H1 (cell line): ENCODE measurements around the gene GBX1. TPM values are rescaled to one million over a fixed set of nuclear protein-coding genes. Genes with fewer than 3 reads are reported as not detected.
A peak's percentile ranks its signal among the peaks of the same experiment; 100 is the strongest.

Experiments used
- ATF2 ChIP-seq: IDR thresholded peaks from 2 replicates; pipeline ENCODE4 v1.6.1; 2012; ENCODE audit warnings: low read length, inconsistent platforms
- ATF3 ChIP-seq: IDR thresholded peaks from 2 replicates; pipeline ENCODE4 v1.6.1; 2011; ENCODE audit warnings: low read depth, mild to moderate bottlenecking, low read length; ENCODE audit not compliant: insufficient read depth
- BRCA1 ChIP-seq: IDR thresholded peaks from 2 replicates; pipeline ENCODE4 v1.6.1; 2012; ENCODE audit warnings: low read depth, low read length, improper control_type of control experiment
- CHD1 ChIP-seq: IDR thresholded peaks from 2 replicates; pipeline ENCODE4 v1.6.1; 2012; ENCODE audit warnings: low read depth, low read length, improper control_type of control experiment
- EP300 ChIP-seq, 2 experiments: IDR thresholded peaks; 1 replicate in 1 of 2; 2 replicates in 1 of 2; pipeline ENCODE4 v1.6.1; 2011 to 2012; ENCODE audit warnings: low read depth in 2 of 2, low read length in 2 of 2, mild to moderate bottlenecking in 2 of 2, borderline replicate concordance in 1 of 2, inconsistent platforms in 1 of 2, moderate library complexity in 1 of 2
- HDAC2 ChIP-seq, 2 experiments: fragments of 300-600 bp in 1 of 2; sonication (generic) in 1 of 2; IDR thresholded peaks; 2 replicates each; pipeline ENCODE4 v1.6.1; 2011 to 2012; ENCODE audit warnings: low read depth in 2 of 2, low read length in 2 of 2, mild to moderate bottlenecking in 2 of 2, moderate library complexity in 2 of 2, borderline replicate concordance in 1 of 2, inconsistent platforms in 1 of 2
- HDAC6 ChIP-seq: IDR thresholded peaks from one replicate; pipeline ENCODE4 v1.7.1; 2012; ENCODE audit warnings: low read depth, mild to moderate bottlenecking, inconsistent platforms, low read length, moderate library complexity
- JUND ChIP-seq: IDR thresholded peaks from 2 replicates; pipeline ENCODE4 v1.6.1; 2011; ENCODE audit warnings: mild to moderate bottlenecking, improper control_type of control experiment, low read length
- PHF8 ChIP-seq: fragments of 200-600 bp; sonication (generic); conservative IDR thresholded peaks from 2 replicates; pipeline ENCODE4 v1.7.1; 2012; ENCODE audit warnings: low read depth, mild to moderate bottlenecking, inconsistent platforms, low read length, moderate library complexity
- POLR2A ChIP-seq, 2 experiments: IDR thresholded peaks; 1 replicate in 1 of 2; 2 replicates in 1 of 2; pipeline ENCODE4 v1.6.1; 2011; ENCODE audit warnings: low read depth in 2 of 2, low read length in 2 of 2, mild to moderate bottlenecking in 2 of 2; ENCODE audit errors: control extremely low read depth in 1 of 2
- RAD21 ChIP-seq, 2 experiments: IDR thresholded peaks in 1 of 2; conservative IDR thresholded peaks in 1 of 2; 2 replicates each; pipeline ENCODE4 v1.6.1; 2011; ENCODE audit warnings: low read depth in 2 of 2, low read length in 2 of 2, improper control_type of control experiment in 1 of 2, inconsistent platforms in 1 of 2, mild to moderate bottlenecking in 1 of 2, moderate library complexity in 1 of 2
- RBBP5 ChIP-seq: IDR thresholded peaks from 2 replicates; pipeline ENCODE4 v1.7.1; 2012; ENCODE audit warnings: low read depth, mild to moderate bottlenecking, inconsistent platforms, low read length, moderate library complexity, borderline replicate concordance
- RFX5 ChIP-seq: IDR thresholded peaks from 2 replicates; pipeline ENCODE4 v1.6.1; 2011; ENCODE audit warnings: low read depth, low read length, improper control_type of control experiment, borderline replicate concordance
- RNF2 ChIP-seq: fragments of 200-900, 300-1000 bp; sonication (generic); IDR thresholded peaks from 2 replicates; pipeline ENCODE4 v1.7.1; 2016; ENCODE audit warnings: borderline replicate concordance, low read depth, mild to moderate bottlenecking, antibody characterized with exemption, low read length; ENCODE audit not compliant: poor library complexity, severe bottlenecking; ENCODE audit errors: missing control alignments
- SIRT6 ChIP-seq: IDR thresholded peaks from one replicate; pipeline ENCODE4 v1.7.1; 2012; ENCODE audit warnings: low read length, inconsistent platforms
- SIX5 ChIP-seq: IDR thresholded peaks from 2 replicates; pipeline ENCODE4 v1.6.1; 2011; ENCODE audit warnings: mild to moderate bottlenecking, low read depth, low read length
- SP2 ChIP-seq: IDR thresholded peaks from 2 replicates; pipeline ENCODE4 v1.6.1; 2012; ENCODE audit warnings: mild to moderate bottlenecking, low read length, inconsistent platforms
- TBP ChIP-seq: IDR thresholded peaks from 2 replicates; pipeline ENCODE4 v1.6.1; 2011; ENCODE audit warnings: low read depth, low read length, improper control_type of control experiment
- TEAD4 ChIP-seq: IDR thresholded peaks from 2 replicates; pipeline ENCODE4 v1.6.1; 2012; ENCODE audit warnings: low read depth, low read length, inconsistent platforms, mixed read lengths
- polyA plus RNA-seq, 7 experiments: library from polyadenylated mRNA; depleted of rRNA in 3 of 7; stranded (reverse) in 5 of 7; unstranded in 2 of 7; fragments of >200 nt in 5 of 7; fragments of 200-250 nt in 2 of 7; gene quantifications; 1 replicate in 5 of 7; 2 replicates in 1 of 7; 4 replicates in 1 of 7; pipeline versions ENCODE4 v1.2.1 to v1.2.3, GENCODE V29; 2011 to 2013; ENCODE audit warnings: missing spikeins in 2 of 7, mixed read lengths in 2 of 7
- total RNA-seq: library from RNA; stranded (reverse); fragmentation: NEBNext Ultra II Directional; extraction: Animal tissue kit (Norgen Biotek cat#: 25700); gene quantifications from 2 replicates; pipeline ENCODE4 v1.2.1, GENCODE V29; 2021

The GBX1 gene
- total and polyA plus RNA-seq, 2 of the 8 experiments (the other 6 are each of a cell fraction or from before 2014, with no cell fraction given): not detected

- TF ChIP-seq ATF2 (no peak), SP2 (no peak), CHD1 (no peak), RAD21 (IDR thresholded peaks at IDR 0.05 in 1 of 2, conservative IDR thresholded peaks at IDR 0.05 in 1 of 2; ENCODE audit: low read depth in 2 of 2, low read length in 2 of 2) (no peak), EP300 (IDR thresholded peaks at IDR 0.05; ENCODE audit: borderline replicate concordance in 1 of 2, low read depth in 2 of 2, low read length in 2 of 2) (no peak), POLR2A (IDR thresholded peaks at IDR 0.05; ENCODE audit: control extremely low read depth in 1 of 2, low read depth in 2 of 2, low read length in 2 of 2) (no peak), RNF2 (no peak), HDAC6 (no peak), SIRT6 (no peak), JUND (no peak), BRCA1 (no peak), SIX5 (no peak), RFX5 (no peak), HDAC2 (IDR thresholded peaks at IDR 0.05; ENCODE audit: borderline replicate concordance in 1 of 2, low read depth in 2 of 2, low read length in 2 of 2) (0 out of 4 replicates have a peak, but pooled peaks of 1 of the 2 experiments have one; percentile 21), TBP (no peak), RBBP5 (no peak), ATF3 (no peak), TEAD4 (peak; percentile 73), PHF8 (no peak)
Measured at GRCh38 chr7:151113344-151114150, 53.9 kb downstream of the GBX1 start (continued).
